ENCODE results near the gene ESPN.
A peak's percentile ranks its signal among the peaks of the same experiment; 100 is the strongest.
"Not testable (repeated sequence)": the region's sequence is repeated elsewhere in the genome, so short reads cannot be mapped to it uniquely, and the experiment has no call there.

The ESPN gene

GRCh38 chr1:6440198-6441126 is 15.9 kb downstream of the ESPN start:
- no peaks in the 10 kb centered on the region for H3K4me1 ChIP-seq
- H3K9me3 ChIP-seq: no peaks in the 10 kb centered on the region
- TF ChIP-seq, protein P1, sequence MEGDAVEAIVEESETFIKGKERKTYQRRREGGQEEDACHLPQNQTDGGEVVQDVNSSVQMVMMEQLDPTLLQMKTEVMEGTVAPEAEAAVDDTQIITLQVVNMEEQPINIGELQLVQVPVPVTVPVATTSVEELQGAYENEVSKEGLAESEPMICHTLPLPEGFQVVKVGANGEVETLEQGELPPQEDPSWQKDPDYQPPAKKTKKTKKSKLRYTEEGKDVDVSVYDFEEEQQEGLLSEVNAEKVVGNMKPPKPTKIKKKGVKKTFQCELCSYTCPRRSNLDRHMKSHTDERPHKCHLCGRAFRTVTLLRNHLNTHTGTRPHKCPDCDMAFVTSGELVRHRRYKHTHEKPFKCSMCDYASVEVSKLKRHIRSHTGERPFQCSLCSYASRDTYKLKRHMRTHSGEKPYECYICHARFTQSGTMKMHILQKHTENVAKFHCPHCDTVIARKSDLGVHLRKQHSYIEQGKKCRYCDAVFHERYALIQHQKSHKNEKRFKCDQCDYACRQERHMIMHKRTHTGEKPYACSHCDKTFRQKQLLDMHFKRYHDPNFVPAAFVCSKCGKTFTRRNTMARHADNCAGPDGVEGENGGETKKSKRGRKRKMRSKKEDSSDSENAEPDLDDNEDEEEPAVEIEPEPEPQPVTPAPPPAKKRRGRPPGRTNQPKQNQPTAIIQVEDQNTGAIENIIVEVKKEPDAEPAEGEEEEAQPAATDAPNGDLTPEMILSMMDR (IDR thresholded peaks at IDR 0.05; ENCODE audit: low read depth, low read length): no peak
- H3K36me3 ChIP-seq: no peaks in the 10 kb centered on the region
- no peak overlapping the region for H3K4me3 ChIP-seq (ENCODE audit: low read depth, low read length)
- peak; percentile 68 for DNase-seq
- H3K27me3 ChIP-seq: no peaks in the 10 kb centered on the region

- no peaks in the 10 kb centered on the region for H3K4me1 ChIP-seq
- peaks cover 3% of the 10 kb centered on the region for H3K27me3 ChIP-seq
- H3K36me3 ChIP-seq: no peaks in the 10 kb centered on the region
- H3K4me3 ChIP-seq (ENCODE audit: low read depth, low read length): no peak overlapping the region
- no peak for DNase-seq
- TF ChIP-seq, protein P1 (IDR thresholded peaks at IDR 0.05; ENCODE audit: low read depth, low read length): no peak
- no peaks in the 10 kb centered on the region for H3K9me3 ChIP-seq
Observed at GRCh38 chr1:6441586-6441985, 17.0 kb downstream of the ESPN start.

DNA sequence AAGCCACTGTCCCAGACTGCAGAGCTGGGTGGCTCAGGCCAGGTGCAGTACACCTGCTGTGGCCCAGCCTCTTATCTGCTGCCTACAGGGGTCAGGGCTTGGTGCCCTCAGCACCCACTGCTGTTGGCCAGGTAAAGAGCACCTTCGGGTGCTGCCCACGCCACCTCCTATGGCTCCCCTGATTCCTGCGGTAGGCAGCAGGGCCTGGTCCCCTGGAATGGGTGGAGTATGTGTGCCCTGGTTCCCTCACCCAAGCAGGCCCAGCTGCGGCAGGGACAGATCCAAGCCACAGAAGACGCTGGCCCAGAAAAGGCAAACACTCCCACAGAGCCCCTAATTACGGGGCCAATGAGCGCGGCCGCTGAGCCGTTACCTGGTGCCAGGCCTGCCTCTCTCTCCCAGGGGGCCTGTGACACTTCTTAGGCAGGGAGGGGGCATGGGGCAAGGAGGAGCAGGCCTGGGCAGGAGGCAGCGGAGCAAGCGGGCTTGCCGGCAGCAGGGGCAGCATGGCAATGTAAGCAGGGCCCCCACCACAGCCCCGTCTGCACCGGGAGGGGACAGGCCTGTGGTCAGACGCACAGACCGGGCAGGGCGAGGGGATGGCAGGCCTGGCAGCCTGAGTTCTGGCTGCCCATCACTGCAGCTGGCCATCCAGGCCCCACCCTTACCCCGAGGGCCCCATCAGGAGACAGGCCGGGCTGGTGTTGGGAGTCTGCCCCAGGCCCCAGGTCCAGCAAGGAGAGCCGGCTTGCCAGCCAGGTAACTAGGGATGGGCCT is 19.0 kb downstream of the ESPN start:
- DNase-seq: no peak
- TF ChIP-seq, protein P1 (IDR thresholded peaks at IDR 0.05; ENCODE audit: low read depth, low read length): no peak
- Histone ChIP-seq H3K9me3 (no peaks in the 10 kb centered on the region), H3K36me3 (no peaks in the 10 kb centered on the region), H3K4me1 (no peaks in the 10 kb centered on the region), H3K4me3 (ENCODE audit: low read depth, low read length) (no peak overlapping the region), H3K27me3 (peaks cover 22% of the 10 kb centered on the region)

GRCh38 chr1:6444377-6444776 is 19.8 kb downstream of the ESPN start:
- TF ChIP-seq, protein P1 (IDR thresholded peaks at IDR 0.05; ENCODE audit: low read depth, low read length): no peak
- Histone ChIP-seq H3K36me3 (no peaks in the 10 kb centered on the region), H3K27me3 (peaks cover 31% of the 10 kb centered on the region)

GRCh38 chr1:6445062-6445763 is 20.6 kb downstream of the ESPN start:
- Histone ChIP-seq H3K4me3 (ENCODE audit: low read depth, low read length) (no peak overlapping the region), H3K27me3 (peaks cover 38% of the 10 kb centered on the region), H3K36me3 (no peaks in the 10 kb centered on the region), H3K4me1 (no peaks in the 10 kb centered on the region), H3K9me3 (no peaks in the 10 kb centered on the region)
- TF ChIP-seq, protein P1 (IDR thresholded peaks at IDR 0.05; ENCODE audit: low read depth, low read length): peak; percentile 46
- DNase-seq: peak; percentile 55

More at GRCh38 chr1:6444377-6444776, 19.8 kb downstream of the ESPN start:
- no peak overlapping the region for H3K4me3 ChIP-seq (ENCODE audit: low read depth, low read length)
- DNase-seq: no peak
- no peaks in the 10 kb centered on the region for H3K4me1 ChIP-seq
- H3K9me3 ChIP-seq: no peaks in the 10 kb centered on the region

- not testable (repeated sequence) for H3K9me3 ChIP-seq; H3K36me3 ChIP-seq; H3K4me3 ChIP-seq (ENCODE audit: low read depth, low read length); DNase-seq; H3K4me1 ChIP-seq
- peaks cover 42% of the 10 kb centered on the region for H3K27me3 ChIP-seq
Observed at GRCh38 chr1:6445929-6446328, 21.4 kb downstream of the ESPN start.

Measured in BE2C (cell line).